NCI-H460 (cell line): ENCODE measurements around the gene ITPRIP. TPM values are rescaled to one million over a fixed set of nuclear protein-coding genes. Genes with fewer than 3 reads are reported as not detected.

Experiments
- small RNA-seq, 2 experiments: library from RNA; depleted of rRNA; stranded (forward); fragments of <200 nt; gene quantifications; one replicate each; pipeline ENCODE3, GENCODE V24; 2014
- total RNA-seq: library from RNA; depleted of rRNA; stranded (reverse); fragments of >200 nt; shearing (Covaris generic); gene quantifications from 2 replicates; pipeline ENCODE4 v1.2.3, GENCODE V29; 2014; rRNA removed

The ITPRIP gene
- total RNA-seq, 1 experiment from 2014 or later: 77.9 TPM

Small RNAs within 50 kb of the gene (small RNA-seq; reads per million reads assigned to genes)
- 0.04 to 1.2 reads per million in 2 experiments for gene MIR4482

Other genes starting within 250 kb of the ITPRIP start
- 13.0 and 13.8 TPM in 2 replicates for gene SFR1, start 216.3 kb downstream of the ITPRIP start, total RNA-seq
- gene CFAP43, start 106.1 kb downstream of the ITPRIP start, total RNA-seq: 0.22 TPM in 1 of 2 replicates, not detected in the other
- gene GSTO1, start 83.6 kb downstream of the ITPRIP start, total RNA-seq: 202 and 212 TPM in 2 replicates
- gene GSTO2, start 69.3 kb downstream of the ITPRIP start, total RNA-seq: 75.4 and 86.5 TPM in 2 replicates
- gene CFAP58, start 15.4 kb upstream of the ITPRIP start, total RNA-seq: 1.4 and 2.1 TPM in 2 replicates